C4-2B (cell line): ENCODE measurements around the gene ZNF593OS.

ENCODE experiments used
- H3K27ac ChIP-seq: fragments of 450-650 bp; 2 replicates; pipeline ENCODE4 v1.5.1; 2017
- ZFX ChIP-seq: fragments of 450-650 bp; IDR thresholded peaks from 2 replicates; pipeline ENCODE4 v1.6.1; 2017
- TF ChIP-seq, protein P1 (sequence below): fragments of 450-650 bp; conservative IDR thresholded peaks from 2 replicates; pipeline ENCODE4 v1.5.1; 2017; ENCODE audit warnings: mild to moderate bottlenecking

The ZNF593OS gene

GRCh38 chr1:26169198-26169554, 2.5 kb downstream of the ZNF593OS start:
- no peak for TF ChIP-seq ZFX
- TF ChIP-seq, protein P1, sequence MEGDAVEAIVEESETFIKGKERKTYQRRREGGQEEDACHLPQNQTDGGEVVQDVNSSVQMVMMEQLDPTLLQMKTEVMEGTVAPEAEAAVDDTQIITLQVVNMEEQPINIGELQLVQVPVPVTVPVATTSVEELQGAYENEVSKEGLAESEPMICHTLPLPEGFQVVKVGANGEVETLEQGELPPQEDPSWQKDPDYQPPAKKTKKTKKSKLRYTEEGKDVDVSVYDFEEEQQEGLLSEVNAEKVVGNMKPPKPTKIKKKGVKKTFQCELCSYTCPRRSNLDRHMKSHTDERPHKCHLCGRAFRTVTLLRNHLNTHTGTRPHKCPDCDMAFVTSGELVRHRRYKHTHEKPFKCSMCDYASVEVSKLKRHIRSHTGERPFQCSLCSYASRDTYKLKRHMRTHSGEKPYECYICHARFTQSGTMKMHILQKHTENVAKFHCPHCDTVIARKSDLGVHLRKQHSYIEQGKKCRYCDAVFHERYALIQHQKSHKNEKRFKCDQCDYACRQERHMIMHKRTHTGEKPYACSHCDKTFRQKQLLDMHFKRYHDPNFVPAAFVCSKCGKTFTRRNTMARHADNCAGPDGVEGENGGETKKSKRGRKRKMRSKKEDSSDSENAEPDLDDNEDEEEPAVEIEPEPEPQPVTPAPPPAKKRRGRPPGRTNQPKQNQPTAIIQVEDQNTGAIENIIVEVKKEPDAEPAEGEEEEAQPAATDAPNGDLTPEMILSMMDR, result no peak
- H3K27ac ChIP-seq, result peak overlapping the region; percentile 86

GRCh38 chr1:26168410-26169197, 3.0 kb downstream of the ZNF593OS start, which contains the start of gene C1orf232:
Gene C1orf232 (minus strand): TSS chr1:26168963. CDS start chr1:26168499, 464 bp downstream.
- H3K27ac ChIP-seq, result peak within 1 kb of the TSS; percentile 86
- TF ChIP-seq, protein P1, result no peak
- no peak for TF ChIP-seq ZFX

DNA sequence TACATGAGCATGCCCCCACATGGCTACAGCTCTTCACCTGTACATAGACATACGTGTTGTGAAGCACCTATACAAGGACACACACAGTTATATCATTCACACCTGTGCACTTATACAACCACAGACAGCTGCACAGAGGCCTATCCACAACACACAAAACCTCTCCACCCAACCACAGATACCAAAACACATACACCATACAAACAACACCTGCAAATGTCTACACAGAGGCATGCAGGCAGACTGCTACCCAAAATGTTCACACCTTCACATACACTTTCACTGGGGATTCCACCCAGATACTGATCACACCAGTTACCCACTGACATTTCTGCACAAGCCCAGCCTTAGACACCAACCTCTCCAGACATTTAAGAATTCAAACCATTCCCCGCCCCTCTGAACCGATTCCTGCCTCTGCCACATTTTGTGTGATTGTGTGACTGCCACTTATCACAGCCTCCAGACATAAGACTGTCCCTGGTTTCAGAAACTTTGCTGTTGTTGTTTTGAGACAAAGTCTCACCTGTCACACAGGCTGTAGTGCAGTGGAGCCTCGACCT, 4.8 kb downstream of the ZNF593OS start:
- TF ChIP-seq ZFX, result no peak
- TF ChIP-seq, protein P1, result no peak
- no peak overlapping the region for H3K27ac ChIP-seq

- TF ChIP-seq, protein P1, result no peak
- TF ChIP-seq ZFX, result no peak
- H3K27ac ChIP-seq, result no peak overlapping the region
Measured at GRCh38 chr1:26164861-26165842, 6.5 kb downstream of the ZNF593OS start.

DNA sequence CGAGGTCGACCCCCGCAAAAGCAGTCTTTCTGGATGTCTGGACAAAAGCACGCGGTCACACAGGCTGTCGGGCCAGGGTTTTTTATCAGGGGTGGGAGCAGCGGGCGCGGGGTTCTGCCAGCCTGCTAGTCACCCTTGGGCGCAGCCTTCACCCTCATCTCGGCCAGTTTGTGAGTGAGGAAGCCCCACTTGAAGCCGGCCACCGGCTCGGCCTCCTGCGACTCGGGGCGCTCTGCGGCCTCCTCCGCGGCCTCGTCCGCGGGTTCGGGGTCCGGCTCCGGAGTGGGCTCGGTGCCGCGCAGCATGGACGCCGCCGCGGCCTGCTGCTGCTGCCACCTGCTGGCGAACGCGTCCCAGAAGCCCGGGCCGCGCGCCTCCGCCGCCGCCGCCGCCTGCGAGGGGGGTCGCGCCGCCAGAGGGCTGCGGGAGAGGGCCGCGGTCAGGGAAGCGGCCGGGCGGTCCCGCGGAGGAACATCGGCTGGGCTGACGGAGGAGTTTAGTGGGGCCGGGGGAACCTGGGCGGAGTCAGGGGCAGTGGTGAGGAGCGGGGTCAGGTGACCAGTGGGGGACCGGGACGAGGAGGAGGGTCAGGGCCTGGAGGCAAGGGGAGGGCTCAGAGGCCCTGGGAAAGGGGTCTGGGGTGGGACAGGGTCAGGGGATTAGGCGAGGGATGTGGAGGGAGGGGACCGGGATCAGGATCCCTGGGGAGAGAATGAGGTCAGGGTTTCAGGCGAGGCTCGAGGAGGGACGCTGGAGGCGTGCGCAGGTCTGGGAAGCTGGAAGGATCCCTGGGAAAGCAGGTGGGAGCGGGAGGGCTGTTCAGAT, 7.4 kb downstream of the ZNF593OS start:
- TF ChIP-seq ZFX, result no peak
- TF ChIP-seq, protein P1, result peak; percentile 83
- H3K27ac ChIP-seq, result no peak overlapping the region

DNA sequence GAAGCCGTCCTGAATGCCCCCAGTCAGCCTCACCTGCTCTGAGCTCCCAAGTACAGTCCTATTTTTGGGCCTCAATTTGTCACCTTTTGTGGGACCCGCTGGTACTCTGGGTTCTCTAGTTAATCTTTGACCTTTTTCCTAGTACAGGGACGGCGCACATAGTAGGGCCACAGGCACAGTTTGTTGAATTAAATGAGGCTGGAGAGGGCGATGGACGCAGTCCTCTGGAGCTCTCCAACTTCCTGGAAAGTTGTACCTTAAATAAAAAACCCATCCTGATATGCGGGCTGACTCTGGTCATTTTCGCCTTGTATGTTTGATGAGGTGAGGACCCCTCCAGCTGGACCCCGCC, 8.0 kb downstream of the ZNF593OS start:
- no peak for TF ChIP-seq ZFX
- TF ChIP-seq, protein P1, result no peak
- no peak overlapping the region for H3K27ac ChIP-seq
